ENCODE data around the gene BDNF.

- TF ChIP-seq CTCF (conservative IDR thresholded peaks at IDR 0.05) (no peak), ZFX (IDR thresholded peaks at IDR 0.05) (no peak)
Observed at GRCh38 chr11:27703481-27703880, 3.2 kb upstream of the BDNF start.

Data from C4-2B (cell line).